HUES48 (cell line): ENCODE data around the gene TBC1D22B.

Experiments
- H3K27ac ChIP-seq: one replicate; pipeline ENCODE4 v1.7.0; 2013; ENCODE audit warnings: low read depth, low read length, inconsistent platforms
- H3K27me3 ChIP-seq: 2 replicates; pipeline ENCODE4 v1.6.1; 2013; ENCODE audit warnings: mild to moderate bottlenecking, low read length; ENCODE audit not compliant: control insufficient read depth, insufficient read depth
- H3K36me3 ChIP-seq: 2 replicates; pipeline ENCODE4 v1.6.1; 2013; ENCODE audit warnings: low read length; ENCODE audit not compliant: control insufficient read depth, insufficient read depth
- H3K4me1 ChIP-seq: 2 replicates; pipeline ENCODE4 v1.6.1; 2013; ENCODE audit warnings: mild to moderate bottlenecking, low read length; ENCODE audit not compliant: control insufficient read depth, insufficient read depth
- H3K4me3 ChIP-seq: 2 replicates; pipeline ENCODE4 v1.5.1; 2013; ENCODE audit warnings: mild to moderate bottlenecking, low read depth, low read length
- H3K9ac ChIP-seq: 2 replicates; pipeline ENCODE4 v1.6.1; 2013; ENCODE audit warnings: mild to moderate bottlenecking, low read depth, low read length, moderate library complexity
- H3K9me3 ChIP-seq: 2 replicates; pipeline ENCODE4 v1.6.1; 2013; ENCODE audit warnings: low read length; ENCODE audit not compliant: control insufficient read depth, insufficient read depth

TBC1D22B gene

DNA sequence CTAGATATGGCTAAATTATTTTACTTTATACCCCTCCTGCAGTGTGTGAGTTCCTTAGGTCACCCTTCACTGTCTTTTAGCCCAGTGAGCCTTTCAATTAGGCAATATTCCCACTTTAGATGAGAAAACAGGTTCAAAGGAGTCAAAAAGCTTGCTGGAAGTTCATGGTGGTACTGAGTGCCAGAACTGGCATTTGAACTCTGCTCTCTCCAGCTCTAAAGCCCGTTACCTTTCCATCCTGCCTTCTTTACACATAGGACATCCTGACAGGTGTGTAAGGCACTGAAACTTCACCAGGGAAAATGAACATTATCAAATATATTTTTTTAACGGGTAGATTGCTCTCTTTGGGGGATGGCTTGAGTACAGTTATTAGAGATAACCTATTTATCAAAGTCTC lies 11.5 kb downstream of the TBC1D22B start:
- peaks cover 30% of the 10 kb centered on the region for H3K4me1 ChIP-seq
- no peaks in the 10 kb centered on the region for H3K9me3 ChIP-seq
- H3K27me3 ChIP-seq, result no peaks in the 10 kb centered on the region
- no peak overlapping the region for H3K9ac ChIP-seq
- H3K4me3 ChIP-seq, result no peak overlapping the region
- H3K27ac ChIP-seq, result no peak overlapping the region
- H3K36me3 ChIP-seq, result peaks cover 5% of the 10 kb centered on the region; the same call in 1 of the 2 replicates

DNA sequence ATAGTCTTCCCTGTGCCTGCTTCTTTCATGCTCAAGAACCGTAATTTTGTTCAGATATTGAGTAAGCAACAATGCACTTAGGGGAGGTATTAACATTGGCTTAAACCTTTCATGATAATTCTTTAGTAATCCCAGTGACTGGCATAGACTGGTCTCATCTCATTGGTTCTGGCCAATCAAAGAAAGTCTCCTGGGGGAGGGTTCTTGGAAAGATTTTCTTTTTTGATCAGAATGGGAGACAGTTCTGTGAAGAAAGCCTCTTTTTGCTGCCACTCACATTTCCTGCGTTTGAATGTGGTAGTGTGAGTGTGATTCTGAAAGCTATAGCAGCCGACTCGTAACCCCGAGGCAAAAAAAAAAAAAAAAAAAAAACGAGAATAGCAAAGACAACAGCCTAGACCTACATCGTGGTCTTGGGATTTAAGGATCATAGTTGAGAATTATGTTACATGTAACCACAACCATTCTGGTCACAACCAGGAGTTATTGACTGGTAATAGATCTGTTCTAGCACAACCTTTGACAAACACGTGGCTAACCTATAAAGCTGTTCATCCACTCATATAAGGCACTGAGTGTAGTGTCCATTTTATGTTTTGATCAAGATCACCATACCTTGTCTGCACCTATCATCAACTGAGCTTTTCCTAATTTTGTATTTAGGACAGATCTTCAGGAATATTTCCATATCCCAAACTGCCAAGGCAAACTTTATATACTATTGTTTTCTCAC lies 15.4 kb downstream of the TBC1D22B start:
- Histone ChIP-seq H3K9me3 (no peaks in the 10 kb centered on the region), H3K4me1 (peaks cover 4% of the 10 kb centered on the region), H3K36me3 (peaks cover 5% of the 10 kb centered on the region; the same call in 1 of the 2 replicates), H3K4me3 (no peak overlapping the region), H3K27ac (no peak overlapping the region), H3K9ac (no peak overlapping the region), H3K27me3 (no peaks in the 10 kb centered on the region)

DNA sequence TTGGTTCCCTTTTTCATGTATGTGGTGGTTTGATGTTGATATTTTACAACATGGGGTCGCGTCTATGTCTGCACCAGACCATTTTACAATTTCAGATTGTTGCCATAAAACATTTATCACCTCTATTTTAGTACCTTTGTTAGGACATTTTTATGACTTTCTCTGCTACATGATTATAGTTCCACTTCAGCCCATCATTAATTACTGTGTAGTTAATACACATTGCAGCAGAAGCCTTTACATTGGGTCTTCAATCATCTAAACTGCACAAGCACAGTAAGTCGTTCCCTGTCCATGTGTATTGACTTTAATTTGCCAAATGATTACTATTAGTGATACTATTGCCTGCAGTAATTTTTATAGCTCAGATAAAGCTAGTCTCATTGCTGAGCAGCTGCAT lies 16.1 kb downstream of the TBC1D22B start:
- Histone ChIP-seq H3K27me3 (no peaks in the 10 kb centered on the region), H3K4me1 (no peaks in the 10 kb centered on the region), H3K9me3 (no peaks in the 10 kb centered on the region), H3K4me3 (no peak overlapping the region), H3K9ac (no peak overlapping the region), H3K36me3 (peaks cover 6% of the 10 kb centered on the region; the same call in 1 of the 2 replicates), H3K27ac (no peak overlapping the region)

DNA sequence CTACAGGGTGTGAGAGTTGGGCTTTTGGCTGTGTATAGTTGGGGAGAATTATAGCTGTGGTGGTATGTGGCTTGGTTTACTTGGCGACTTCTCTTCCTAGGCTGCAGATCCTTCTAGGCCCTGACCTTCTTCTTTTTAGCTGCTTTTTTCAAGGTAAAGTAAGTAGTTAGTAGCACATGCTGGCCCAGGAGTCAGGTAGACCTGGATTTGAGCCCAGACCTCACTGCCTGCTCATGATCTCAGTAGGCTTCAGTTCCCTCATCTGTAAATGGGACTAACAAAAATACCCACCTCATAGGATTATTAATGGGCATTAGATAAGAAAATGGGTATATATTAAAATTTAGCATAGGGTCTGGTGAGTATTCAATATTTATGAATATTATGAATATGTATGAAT lies 17.8 kb downstream of the TBC1D22B start:
- H3K4me3 ChIP-seq, result no peak overlapping the region
- H3K27me3 ChIP-seq, result no peaks in the 10 kb centered on the region
- no peak overlapping the region for H3K9ac ChIP-seq
- H3K36me3 ChIP-seq, result peaks cover 18% of the 10 kb centered on the region
- H3K27ac ChIP-seq, result no peak overlapping the region
- H3K4me1 ChIP-seq, result no peaks in the 10 kb centered on the region
- no peaks in the 10 kb centered on the region for H3K9me3 ChIP-seq

DNA sequence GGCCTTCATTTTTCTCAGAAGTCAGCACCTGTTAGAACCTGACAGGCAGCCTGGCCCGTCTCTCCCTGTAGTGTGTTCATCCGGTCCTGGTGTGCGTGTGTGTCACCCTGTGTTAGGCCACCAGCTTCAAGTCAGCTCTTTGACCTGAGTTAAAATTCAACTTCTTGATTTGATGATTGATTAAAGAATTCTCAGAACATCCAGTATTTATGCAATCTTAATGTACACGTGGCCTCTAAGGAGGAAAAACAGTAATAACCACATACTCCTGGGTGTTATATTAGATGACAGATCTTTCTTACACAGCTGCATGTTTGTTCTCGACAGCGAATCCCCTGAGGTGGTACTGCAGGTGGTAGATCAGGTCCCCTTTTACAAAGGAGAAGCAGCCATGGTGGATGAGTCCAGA lies 19.4 kb downstream of the TBC1D22B start:
- Histone ChIP-seq H3K4me3 (no peak overlapping the region), H3K36me3 (peaks cover 34% of the 10 kb centered on the region), H3K9me3 (no peaks in the 10 kb centered on the region), H3K4me1 (no peaks in the 10 kb centered on the region), H3K9ac (no peak overlapping the region), H3K27ac (no peak overlapping the region), H3K27me3 (no peaks in the 10 kb centered on the region)

DNA sequence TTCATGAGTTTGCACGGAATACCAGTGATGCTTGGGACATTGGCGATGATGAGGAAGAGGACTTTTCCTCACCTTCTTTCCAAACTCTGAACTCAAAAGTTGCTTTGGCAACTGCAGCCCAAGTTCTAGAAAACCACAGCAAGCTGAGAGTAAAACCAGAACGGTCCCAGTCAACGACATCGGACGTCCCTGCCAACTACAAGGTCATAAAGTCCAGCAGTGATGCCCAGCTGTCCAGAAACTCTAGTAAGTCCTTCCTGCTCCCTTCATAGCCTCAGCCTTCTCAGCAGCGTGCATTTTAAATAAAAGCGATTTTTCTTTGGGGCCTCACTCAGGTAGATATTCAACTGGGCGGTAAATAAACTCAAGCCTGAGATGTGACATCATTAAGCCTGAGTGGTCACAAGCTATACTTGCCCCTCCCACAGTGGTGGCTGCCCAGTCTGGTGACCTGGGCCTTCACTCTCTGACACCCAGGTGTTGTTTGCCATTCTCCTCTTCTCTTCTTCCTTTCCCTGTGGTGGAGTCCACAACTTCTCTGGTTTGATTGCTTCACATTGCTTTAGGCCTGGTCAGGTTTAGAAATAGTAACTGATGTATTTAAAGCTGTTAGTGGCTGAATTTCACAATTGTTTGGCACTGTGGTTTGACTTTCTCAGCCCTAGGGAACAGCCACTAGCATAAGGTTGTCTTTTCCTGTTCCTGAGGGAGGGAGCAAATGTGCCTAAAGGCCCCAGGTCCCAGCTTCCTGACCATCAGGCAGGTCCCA lies 22.0 kb downstream of the TBC1D22B start:
- Histone ChIP-seq H3K27me3 (no peaks in the 10 kb centered on the region), H3K4me3 (no peak overlapping the region), H3K36me3 (peaks cover 58% of the 10 kb centered on the region), H3K9ac (no peak overlapping the region), H3K27ac (no peak overlapping the region), H3K4me1 (no peaks in the 10 kb centered on the region), H3K9me3 (no peaks in the 10 kb centered on the region)

DNA sequence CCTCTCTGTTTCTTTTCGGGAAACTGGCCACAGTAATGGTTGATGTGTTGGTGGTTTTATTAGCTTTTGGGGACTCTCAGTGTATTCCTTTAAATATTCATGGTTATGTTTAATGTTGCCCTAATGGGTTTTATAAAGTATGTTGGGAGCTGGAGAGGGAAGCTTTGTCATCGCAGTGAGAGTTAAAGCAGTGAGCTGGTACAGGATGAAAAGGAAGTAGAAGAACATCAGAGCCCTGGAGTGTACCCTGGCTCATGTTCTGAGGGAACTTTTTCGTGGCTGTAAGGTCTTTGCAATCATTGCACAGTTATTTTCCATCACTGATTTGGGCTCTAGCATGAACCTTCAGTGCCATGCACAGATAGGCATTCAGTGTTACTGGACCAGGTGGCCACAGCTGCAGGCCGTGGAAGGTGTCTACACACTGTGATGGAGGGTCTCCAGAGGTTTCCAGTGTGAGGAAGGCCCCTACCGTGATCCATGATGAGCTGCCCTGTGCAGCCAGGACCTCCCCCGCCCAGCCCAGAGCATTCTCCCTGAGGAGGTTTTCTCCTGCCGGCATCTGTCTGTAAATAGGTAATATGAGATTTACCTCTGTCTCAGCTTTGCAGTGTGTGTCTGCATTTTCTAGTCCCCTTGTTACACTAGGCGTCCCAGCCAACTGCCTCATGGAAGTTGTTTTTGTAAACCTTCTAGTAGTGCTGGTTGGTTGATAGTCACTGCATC lies 22.8 kb downstream of the TBC1D22B start:
- Histone ChIP-seq H3K27ac (no peak overlapping the region), H3K4me3 (no peak overlapping the region), H3K36me3 (peaks cover 65% of the 10 kb centered on the region), H3K27me3 (no peaks in the 10 kb centered on the region), H3K4me1 (no peaks in the 10 kb centered on the region), H3K9me3 (no peaks in the 10 kb centered on the region), H3K9ac (no peak overlapping the region)

DNA sequence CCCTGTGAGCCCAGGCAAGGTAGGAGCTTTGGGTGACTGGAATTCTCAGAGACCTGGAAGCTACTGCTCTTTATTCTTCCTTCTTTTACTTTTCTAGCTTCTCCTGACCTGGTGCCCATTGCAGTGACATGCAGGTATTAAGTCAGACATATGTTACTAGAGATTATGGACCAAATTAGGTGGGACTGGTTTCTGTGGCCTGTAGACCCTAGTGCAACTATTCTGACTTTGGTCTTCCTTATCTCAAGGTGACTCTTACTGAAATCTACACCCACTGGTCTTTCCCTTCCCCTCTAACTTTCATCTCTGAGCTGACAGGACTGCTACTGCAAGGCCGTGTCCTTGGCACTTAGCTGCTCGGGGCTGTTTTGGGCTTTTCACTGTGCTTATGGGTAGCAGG lies 24.8 kb downstream of the TBC1D22B start:
- Histone ChIP-seq H3K4me1 (no peaks in the 10 kb centered on the region), H3K27ac (no peak overlapping the region), H3K9me3 (no peaks in the 10 kb centered on the region), H3K27me3 (no peaks in the 10 kb centered on the region), H3K4me3 (no peak overlapping the region), H3K9ac (no peak overlapping the region), H3K36me3 (peaks cover 78% of the 10 kb centered on the region)

DNA sequence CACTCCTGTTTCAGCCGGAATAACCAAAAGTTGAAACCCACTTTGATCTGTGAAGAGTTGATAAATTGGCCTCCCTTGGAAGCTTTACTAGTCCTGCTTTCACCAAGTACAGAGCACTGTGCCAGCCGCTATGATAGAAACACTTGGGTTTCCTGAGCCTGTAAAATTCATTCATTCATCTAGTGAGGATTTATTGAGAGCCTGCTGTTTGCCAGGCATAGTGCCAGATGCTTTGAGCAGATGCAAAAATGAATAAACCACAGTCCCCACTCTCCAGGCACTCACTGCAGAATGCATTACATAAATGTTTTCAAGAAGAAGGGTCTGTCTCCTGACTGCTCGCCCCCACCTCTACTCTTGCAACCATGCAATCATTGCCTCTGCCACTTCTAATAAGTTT lies 25.7 kb downstream of the TBC1D22B start:
- Histone ChIP-seq H3K9ac (no peak overlapping the region), H3K27me3 (no peaks in the 10 kb centered on the region), H3K36me3 (peaks cover 83% of the 10 kb centered on the region), H3K9me3 (no peaks in the 10 kb centered on the region), H3K4me1 (no peaks in the 10 kb centered on the region), H3K4me3 (no peak overlapping the region), H3K27ac (no peak overlapping the region)

DNA sequence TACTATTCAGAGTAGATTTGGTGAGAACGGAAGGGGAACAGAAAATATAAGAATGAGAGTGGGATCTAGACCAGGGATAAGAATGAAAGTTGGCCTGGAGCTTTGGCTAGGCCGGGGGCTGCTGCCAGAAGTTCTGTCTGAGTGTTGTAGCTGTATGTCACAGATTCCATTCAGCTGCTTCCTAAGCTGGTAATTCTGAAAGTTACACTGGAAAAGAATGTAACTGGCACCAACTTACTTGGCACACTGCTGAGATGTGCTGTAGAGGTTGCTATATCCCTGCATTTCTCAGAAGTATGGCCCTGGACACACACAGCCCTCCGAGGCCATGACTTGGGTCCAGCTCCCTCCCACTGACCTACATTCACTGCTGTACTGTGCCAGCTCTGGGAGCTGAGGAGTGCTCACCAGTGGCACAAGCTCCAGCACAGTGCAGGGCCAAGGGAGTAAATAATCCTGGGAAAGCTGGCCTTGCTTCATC lies 26.1 kb downstream of the TBC1D22B start:
- no peak overlapping the region for H3K27ac ChIP-seq

DNA sequence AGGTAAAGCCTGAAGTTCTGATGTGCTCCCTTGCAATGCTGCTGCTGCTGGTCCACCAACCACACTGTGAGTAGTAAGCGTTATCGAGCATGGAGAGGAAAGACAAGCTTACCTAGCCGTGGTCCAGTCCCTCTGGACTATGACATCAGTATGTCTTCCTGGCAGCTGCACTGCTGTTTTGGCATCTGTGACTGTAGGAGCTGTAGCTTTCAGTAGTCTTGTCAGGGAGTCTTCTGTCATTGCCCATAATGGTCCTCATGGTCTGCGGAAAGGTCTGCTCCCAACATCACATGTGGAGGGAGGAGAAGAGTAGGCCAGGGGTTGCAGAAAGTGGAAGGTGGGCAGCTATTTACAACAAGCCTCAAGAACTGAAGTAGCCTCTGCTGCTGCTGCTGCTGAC lies 27.2 kb downstream of the TBC1D22B start:
- Histone ChIP-seq H3K36me3 (peaks cover 80% of the 10 kb centered on the region), H3K27me3 (no peaks in the 10 kb centered on the region), H3K4me1 (no peaks in the 10 kb centered on the region)

More for the DNA sequence above, 26.1 kb downstream of the TBC1D22B start:
- Histone ChIP-seq H3K36me3 (peaks cover 82% of the 10 kb centered on the region), H3K4me3 (no peak overlapping the region), H3K9me3 (no peaks in the 10 kb centered on the region), H3K4me1 (no peaks in the 10 kb centered on the region), H3K27me3 (no peaks in the 10 kb centered on the region), H3K9ac (no peak overlapping the region)

More for the DNA sequence above, 27.2 kb downstream of the TBC1D22B start:
- no peak overlapping the region for H3K4me3 ChIP-seq
- H3K9ac ChIP-seq, result no peak overlapping the region
- H3K9me3 ChIP-seq, result no peaks in the 10 kb centered on the region
- H3K27ac ChIP-seq, result no peak overlapping the region
